Testis (tissue), 2 donors: Measurements from ENCODE around the gene SCEL.

ENCODE experiments used
- CTCF ChIP-seq, 3 experiments: fragments of 450-650 bp in 2 of 3; fragments of 200-600 bp in 1 of 3; sonication (generic) in 1 of 3; IDR thresholded peaks; one replicate each; pipeline ENCODE4 v1.5.1; 2016 to 2019; ENCODE audit warnings: antibody characterized with exemption in 3 of 3, mild to moderate bottlenecking in 2 of 3, moderate library complexity in 1 of 3
- POLR2A ChIP-seq: fragments of 450-650 bp; IDR thresholded peaks from one replicate; pipeline ENCODE4 v1.6.1; 2017; ENCODE audit warnings: antibody characterized with exemption, mild to moderate bottlenecking, moderate library complexity

DNA sequence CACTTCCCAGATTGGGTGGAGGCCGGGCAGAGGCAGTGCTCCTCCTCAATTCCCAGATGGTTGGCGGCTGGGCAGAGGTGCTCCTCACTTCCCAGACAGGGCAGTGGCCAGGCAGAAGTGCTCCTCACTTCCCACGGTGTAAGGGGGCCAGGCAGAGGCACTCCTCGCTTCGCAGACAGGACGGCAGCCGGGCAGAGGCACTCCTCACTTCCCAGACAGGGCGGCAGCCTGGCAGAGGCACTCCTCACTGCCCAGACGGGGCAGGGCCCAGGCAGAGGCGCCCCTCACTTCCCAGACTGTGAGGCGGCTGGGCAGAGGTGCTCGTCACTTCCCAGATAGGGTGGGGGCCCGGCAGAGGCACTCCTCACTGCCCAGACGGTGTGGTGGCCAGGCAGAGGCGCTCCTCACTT, 125.3 kb downstream of the SCEL start:
- TF ChIP-seq CTCF (IDR thresholded peaks at IDR 0.05) = no peak
- TF ChIP-seq POLR2A = no peak
